Stimulated activated CD8-positive, alpha-beta memory T cell treated with anti-CD3 and anti-CD28 coated beads, Interleukin-4, amount 100 ng/mL, for 48 hours (primary cell): ENCODE measurements around the gene HMSD.
A peak's percentile ranks its signal among the peaks of the same experiment; 100 is the strongest.

Source experiments
- DNase-seq: peaks from one replicate; pipeline ENCODE4 v3.0.0-alpha.2; 2020

HMSD gene

DNA sequence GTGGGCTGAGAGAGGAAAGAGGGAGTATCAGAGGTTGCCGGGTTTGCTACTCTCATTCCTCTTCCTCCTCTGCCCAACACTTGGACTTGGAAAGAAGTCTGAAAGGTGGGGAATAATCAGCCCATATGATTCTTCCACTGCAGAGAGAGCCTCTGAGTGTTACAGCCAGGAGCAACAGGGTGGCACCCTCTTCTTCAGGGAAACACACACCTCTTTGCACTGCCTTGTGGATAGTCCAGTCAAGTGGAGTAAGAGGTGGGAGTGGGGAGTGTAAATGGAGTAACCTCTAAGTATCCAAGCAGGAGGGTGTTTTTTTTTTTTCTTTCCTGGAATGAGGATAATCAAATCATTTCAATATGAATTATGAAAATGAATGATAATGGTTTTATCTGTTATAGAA, 11.8 kb downstream of the HMSD start:
- DNase-seq: no peak

GRCh38 chr18:63961435-63961980, 12.4 kb downstream of the HMSD start:
- no peak for DNase-seq

GRCh38 chr18:63962137-63962536, 13.0 kb downstream of the HMSD start:
- DNase-seq: no peak

DNA sequence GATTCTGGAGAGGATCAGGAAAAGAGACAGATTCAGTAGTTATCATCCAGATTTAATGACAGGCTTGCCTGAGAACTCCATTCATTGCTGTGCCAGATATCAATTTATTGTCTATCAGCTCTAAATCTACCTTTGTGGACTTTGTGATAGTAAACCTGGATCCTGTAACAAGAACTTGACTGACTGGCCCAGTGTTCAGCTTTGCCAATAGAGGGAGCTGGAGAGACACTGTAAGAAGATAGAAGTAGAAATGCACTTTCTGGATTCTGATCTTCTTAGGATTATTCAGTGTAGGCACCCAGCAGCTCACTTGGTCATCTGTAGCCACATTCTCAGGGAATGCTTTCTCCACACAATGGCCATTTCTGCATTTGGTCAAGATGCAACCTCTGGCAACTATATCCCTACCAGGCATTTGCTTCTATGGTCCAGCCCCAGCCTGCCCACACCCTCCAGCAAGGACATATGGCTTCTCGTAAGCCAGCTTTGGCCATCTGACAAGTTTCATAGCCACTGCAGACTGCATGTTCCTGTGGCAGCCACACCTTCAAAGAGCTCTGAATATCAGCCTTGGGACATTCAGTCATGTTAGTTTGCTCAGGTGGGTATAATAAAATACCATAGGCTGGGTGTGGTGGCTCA, 14.6 kb downstream of the HMSD start:
- peak; percentile 43 for DNase-seq

GRCh38 chr18:63964908-63965307, 15.8 kb downstream of the HMSD start:
- no peak for DNase-seq

- DNase-seq: no peak
Observed at GRCh38 chr18:63965716-63966330, 16.7 kb downstream of the HMSD start.

DNA sequence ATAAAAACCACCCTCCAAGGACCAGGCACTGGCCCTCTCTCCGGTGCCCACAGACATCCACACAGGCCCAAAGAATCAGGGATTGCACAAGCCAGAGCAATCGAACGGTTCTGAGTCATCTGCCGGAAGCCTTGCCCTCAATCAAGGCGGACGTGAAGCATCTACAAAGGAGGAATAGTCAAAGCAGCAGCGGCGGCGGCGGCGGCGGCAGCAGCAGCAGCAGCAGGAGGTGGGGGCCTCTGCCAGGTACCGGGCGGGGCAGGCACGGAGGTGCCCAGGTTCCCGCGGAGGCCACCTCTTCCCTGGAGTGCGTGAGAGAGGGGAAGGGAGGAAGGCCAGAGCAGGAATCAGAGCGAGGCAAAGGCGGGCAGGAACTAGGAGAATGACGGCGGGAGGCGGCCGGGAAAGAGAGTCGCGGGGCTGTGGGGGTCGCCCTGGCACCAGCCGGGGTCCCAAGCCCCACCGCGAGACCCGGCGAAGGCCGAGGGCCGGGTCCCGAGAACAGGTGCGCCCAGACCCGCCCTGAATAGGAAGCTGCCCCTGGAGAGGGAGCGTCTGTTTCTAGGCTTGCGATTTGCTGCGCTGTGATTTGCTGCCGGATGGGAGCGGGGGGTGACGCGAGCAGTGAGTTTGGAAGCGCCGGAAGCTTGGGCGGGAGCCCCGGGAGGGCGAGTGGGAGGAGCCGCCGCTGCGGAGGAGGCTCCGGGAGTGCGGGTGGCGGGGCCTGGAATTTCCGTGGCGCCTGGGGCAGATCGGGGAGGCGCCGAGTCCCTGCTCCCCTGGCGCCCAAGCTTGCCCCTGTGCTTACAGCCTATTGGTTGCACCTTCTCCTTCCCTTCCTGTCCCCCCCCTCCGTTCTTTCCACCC, 21.1 kb downstream of the HMSD start, which contains the start of gene SERPINB8:
TSS of gene SERPINB8 (plus strand) at position 140 of the 867 bp plus-strand sequence. CDS start 8,228 bp downstream, outside the sequence.
- DNase-seq: peak; percentile 84

- DNase-seq: no peak
Observed at GRCh38 chr18:63970809-63971205, 21.7 kb downstream of the HMSD start.

DNA sequence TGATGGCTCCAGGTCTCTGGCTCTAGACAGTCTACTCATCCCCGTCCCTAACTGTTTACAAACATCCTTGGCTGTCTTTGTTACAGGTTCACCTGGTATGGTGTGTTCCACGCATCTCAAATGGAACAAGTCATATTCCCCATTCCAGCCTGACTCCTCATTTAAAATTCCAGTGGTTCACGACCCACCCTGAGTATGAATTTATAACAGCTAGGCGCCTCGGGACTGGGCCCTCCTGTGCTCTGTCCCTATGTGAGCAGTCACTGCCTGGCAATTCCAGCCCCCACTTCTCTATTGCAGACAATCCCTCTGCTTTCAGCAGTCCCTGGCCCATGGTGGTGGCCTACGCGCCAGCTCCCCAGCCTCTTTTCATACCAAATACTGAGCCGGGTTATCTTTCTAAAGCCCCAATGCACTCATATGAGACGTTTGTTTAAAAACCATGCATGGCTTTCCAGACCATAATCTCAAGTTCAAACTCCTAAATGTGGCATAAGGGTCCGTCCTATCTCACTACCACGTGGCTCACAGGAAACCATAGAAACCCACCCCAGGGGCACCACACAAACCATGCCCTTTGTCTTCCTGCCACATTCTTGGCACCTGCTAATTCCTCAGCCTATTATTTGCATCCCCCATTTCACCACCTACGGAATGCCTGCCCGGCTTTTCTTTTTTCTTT, 22.4 kb downstream of the HMSD start:
- no peak for DNase-seq

DNA sequence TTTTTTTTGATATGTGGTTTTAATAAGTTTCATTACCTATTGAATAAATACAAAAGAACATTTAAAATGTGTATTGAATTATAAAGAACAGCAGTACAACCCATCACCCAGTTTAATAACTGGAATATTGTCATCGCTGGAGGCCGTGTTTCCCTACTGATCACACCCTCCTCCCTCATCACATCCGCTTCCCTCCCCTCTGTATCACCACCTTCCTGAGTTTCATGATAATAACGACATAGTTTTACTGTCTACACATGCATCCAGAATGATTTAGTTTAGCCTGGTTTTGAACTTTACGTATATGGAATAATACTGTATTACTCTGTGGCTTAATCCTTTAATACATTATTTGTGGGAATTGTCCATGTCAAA, 22.9 kb downstream of the HMSD start:
- no peak for DNase-seq

DNA sequence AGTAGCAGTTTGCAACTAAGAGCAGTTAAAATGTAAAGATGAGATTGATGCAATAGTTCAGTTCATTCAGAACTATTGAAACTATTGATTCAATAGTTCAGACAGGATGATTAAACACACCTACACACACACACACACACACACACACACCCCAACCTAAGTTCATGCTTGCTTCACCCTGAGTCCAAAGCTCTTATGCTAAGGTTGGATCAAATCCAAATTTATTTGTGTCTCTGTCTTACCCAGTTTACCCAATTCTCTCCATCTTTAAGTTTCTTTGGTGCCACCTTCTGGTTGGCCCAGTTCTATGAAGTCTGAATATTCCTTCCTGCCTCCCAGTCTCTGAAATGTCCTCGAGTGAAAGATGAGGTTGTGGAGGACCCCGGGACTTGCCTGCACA, 25.9 kb downstream of the HMSD start:
- DNase-seq: no peak

DNA sequence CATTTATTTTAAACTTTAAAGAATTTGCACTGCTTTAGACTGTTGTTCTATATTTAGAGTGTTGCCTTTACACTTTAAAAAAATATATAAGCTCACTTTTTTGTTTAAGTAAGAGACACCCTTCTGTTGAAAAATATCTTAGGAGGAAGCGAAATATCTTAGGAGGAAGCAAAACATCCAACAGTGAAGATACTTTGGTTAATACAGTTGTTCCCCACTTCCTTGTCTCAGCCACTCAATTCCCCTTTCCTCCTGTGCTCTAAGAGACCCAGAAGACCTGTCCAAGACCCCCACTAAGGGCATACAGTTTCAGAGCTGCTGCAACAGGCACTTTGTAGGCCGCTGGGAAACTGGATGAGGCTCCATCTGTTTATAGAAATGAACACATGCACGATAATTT, 26.5 kb downstream of the HMSD start:
- no peak for DNase-seq

GRCh38 chr18:63977040-63977439, 27.9 kb downstream of the HMSD start:
- DNase-seq: no peak

GRCh38 chr18:63979409-63979920, 30.4 kb downstream of the HMSD start:
- peak; percentile 43 for DNase-seq

DNA sequence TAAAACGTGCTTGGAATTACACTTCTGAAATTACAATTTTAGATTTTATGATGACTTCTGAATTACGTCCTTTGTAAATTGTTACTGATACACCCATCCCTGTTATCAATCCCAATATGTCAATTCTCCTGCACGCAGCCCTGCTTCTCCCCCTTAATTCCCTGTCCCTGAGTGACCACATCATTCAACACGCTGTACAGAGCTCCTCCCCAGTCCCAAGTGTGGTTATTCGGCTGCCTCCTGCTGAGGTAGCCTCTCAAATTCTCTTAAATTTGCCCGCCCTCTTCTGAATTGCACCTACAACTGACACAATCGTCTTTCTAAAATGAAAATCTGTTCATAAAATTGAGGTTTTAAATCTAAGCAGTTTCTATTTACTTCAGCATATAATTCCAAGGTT, 30.9 kb downstream of the HMSD start:
- DNase-seq: no peak

- DNase-seq: no peak
Observed at GRCh38 chr18:63980896-63981460, 31.9 kb downstream of the HMSD start.

GRCh38 chr18:63981719-63982118, 32.6 kb downstream of the HMSD start:
- DNase-seq: no peak

DNA sequence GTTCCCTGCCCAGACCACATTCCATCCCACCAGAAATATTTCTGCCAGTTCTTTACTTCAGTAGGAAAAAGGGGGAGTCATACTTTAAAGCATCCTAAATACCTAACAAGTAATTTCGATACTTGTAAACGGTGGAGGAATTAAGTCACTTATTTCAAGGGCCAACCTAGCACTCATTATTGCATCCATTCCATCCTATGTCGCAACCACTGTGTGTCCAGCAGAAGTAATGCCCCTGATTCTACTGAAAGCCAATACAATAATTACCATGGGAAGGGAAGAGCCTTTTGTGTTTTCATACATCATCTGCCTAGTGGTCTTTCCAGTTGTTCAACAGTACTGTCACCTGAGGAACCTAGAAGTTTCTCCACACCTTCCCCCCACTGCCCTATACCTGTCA, 33.3 kb downstream of the HMSD start:
- no peak for DNase-seq

- DNase-seq: no peak
Observed at GRCh38 chr18:63986885-63987284, 37.8 kb downstream of the HMSD start.

DNA sequence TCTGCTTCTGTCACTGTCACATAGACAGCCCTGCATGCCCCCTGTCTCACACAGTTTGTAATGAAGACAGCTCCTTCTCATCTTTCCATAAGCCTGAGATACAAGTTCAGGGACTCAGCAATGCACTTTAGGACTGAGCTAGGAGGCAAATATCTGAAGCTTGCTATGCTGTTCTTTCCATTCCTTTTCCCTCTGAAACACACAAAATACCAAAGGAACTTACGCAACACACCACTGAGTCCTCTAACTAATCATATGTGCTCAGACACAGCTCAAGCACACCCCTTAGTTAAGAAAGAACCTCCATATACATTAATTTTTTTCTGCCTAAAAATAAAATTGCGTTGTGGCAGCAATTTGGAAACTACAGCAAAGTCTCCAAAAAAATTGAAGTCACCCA, 38.6 kb downstream of the HMSD start:
- DNase-seq: no peak

DNA sequence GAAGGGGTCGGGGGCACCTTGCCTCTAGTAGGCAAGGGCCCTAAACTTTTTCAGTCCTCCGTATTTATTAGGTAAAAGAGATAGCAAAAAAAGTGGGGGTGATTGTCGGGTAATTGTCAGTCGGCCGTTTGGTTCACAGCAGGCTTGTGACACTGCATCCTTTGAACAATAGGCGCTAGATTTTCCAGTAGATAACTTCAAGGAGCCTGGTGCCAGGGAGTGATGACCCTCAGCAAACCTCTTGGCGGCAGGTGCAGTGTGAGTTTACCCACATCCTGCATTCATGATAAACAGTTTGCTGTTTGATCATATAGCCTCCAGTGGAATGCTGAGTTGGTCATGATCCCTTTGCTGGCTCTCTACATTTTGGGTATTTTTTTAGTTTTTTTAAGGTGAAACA, 43.6 kb downstream of the HMSD start:
- DNase-seq: no peak

- peak; percentile 72 for DNase-seq
Observed at GRCh38 chr18:63994783-63995399, 45.8 kb downstream of the HMSD start.
